Kidney (tissue), 14 donors: ENCODE data around the gene HS6ST1. TPM values are rescaled to one million over a fixed set of nuclear protein-coding genes. Genes with fewer than 3 reads are reported as not detected.

Experiments used
- DNase-seq, 5 donors: peaks; one replicate each; pipeline ENCODE4 v3.0.0-alpha.2; 2013 to 2020
- FAIRE-seq: peaks from 2 replicates; lab custom pipeline; 2012; peaks lifted over from hg19 to GRCh38; lab: Jason Lieb, UNC
- H3K27ac ChIP-seq, 2 donors: one replicate each; pipeline ENCODE4 v1.7.0; 2013; ENCODE audit warnings: low read depth in 2 of 2, low read length in 2 of 2, inconsistent platforms in 1 of 2
- H3K27me3 ChIP-seq: one replicate; pipeline ENCODE4 v1.7.1; 2013; ENCODE audit warnings: low read length, inconsistent platforms; ENCODE audit not compliant: control insufficient read depth, insufficient read depth
- H3K36me3 ChIP-seq, 3 donors: one replicate each; pipeline versions ENCODE4 v1.7.0 to v1.7.1; 2013; ENCODE audit warnings: low read length in 3 of 3, control low read depth in 1 of 3, inconsistent platforms in 1 of 3; ENCODE audit not compliant: insufficient read depth in 3 of 3, control insufficient read depth in 2 of 3
- H3K4me1 ChIP-seq, 3 donors: one replicate each; pipeline versions ENCODE4 v1.7.0 to v1.7.1; 2013; ENCODE audit warnings: low read length in 3 of 3, inconsistent platforms in 1 of 3, low read depth in 1 of 3; ENCODE audit not compliant: control insufficient read depth in 2 of 3, insufficient read depth in 2 of 3
- H3K4me3 ChIP-seq, 3 donors: one replicate each; pipeline versions ENCODE4 v1.7.0 to v1.8.1; 2013; ENCODE audit warnings: low read length in 3 of 3, control low read depth in 1 of 3, inconsistent platforms in 1 of 3
- H3K9ac ChIP-seq, 3 donors: one replicate each; pipeline versions ENCODE4 v1.7.0 to v1.7.1; 2013; ENCODE audit warnings: low read length in 3 of 3, control low read depth in 1 of 3, inconsistent platforms in 1 of 3
- H3K9me3 ChIP-seq, 3 donors: one replicate each; pipeline versions ENCODE4 v1.7.0 to v1.7.1; 2013; ENCODE audit warnings: low read length in 3 of 3, control low read depth in 1 of 3, inconsistent platforms in 1 of 3; ENCODE audit not compliant: control insufficient read depth in 2 of 3, insufficient read depth in 1 of 3
- intact Hi-C: fragments of 100-400 bp; cut with DNase I; formaldehyde crosslinking; loops from one replicate; pipeline ENCODE4 v1.11.1; 2022
- polyA plus RNA-seq: library from polyadenylated mRNA; stranded (reverse); fragments of 350-450 nt; fragmentation: Illumina TruSeq; extraction: RNeasy Lipid Tissue Mini Kit (QIAGEN cat#74804); gene quantifications from one replicate; pipeline ENCODE4 v1.2.3, GENCODE V29; 2014; ENCODE audit warnings: low read depth, low replicate concordance; ENCODE audit not compliant: insufficient read depth
- total RNA-seq: library from RNA; stranded (reverse); fragmentation: NEBNext Ultra II Directional; extraction: Animal tissue kit (Norgen Biotek cat#: 25700); gene quantifications from one replicate; pipeline ENCODE4 v1.2.1, GENCODE V29; 2021
- TF ChIP-seq, protein P1 (sequence below): IDR thresholded peaks from 3 replicates; pipeline ENCODE4 v1.5.1; 2012; ENCODE audit warnings: mild to moderate bottlenecking, moderate library complexity, borderline replicate concordance; ENCODE audit not compliant: insufficient read depth; ENCODE audit errors: extremely low read depth
- donor health status: control.
- donor health status: control.
- donor health status: control.
- donor health status: control.
- donor health status: control.
- donor health status: DM: yes; HTN: yes; CAD: no.
- donor health status: Normal renal cell carcinoma (clear cell type).

HS6ST1 gene
- total and polyA plus RNA-seq, 2 donors from 2014 or later = 49.6 to 73.9 TPM

DNA sequence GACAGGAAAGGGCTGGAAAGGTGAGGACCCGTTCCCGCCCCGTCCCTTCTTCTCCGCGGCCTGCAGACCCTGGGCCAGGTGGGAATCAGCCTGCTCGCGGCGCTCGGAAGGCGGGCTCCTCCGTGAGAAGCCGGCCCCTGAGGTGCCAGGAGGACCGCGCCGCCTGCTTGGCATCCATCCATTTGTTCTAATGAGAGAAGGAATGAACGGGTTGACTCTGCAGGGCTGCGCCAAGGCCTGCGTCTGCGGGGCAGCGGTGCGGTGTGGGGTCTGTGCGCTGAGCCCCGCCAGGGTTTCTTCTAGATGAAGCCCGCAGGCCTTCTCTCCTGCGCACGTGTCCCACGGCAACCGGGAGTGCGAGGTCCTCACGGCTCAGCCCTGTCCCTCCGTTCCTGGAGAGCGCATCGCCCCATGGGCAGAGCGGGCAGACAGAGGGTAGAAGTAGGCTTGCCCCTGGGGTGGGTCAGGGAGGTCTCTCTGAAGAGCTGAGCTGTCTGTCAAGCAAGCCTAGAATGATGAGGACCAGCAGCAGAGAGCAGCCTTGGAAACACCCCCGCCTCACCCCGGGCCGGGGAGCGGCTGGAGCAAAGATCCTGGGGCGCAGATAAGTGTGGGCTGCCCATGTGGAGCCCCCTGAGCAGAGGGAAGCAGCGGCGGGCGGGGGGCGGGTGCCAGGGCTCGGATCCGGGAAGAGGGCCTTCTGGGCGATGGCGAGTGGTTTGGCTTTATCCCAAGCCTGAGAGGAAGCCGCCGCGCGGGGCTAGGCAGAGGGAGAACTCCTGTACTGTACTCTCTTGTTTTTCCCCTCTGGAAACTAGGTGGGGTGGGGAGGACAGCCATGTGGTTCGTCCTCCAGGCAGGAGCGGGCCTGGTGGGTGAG, 27.9 kb upstream of the HS6ST1 start:
- peaks cover 0 to under 1% (median 0%) of the 10 kb centered on the region in 3 donors for H3K9me3 ChIP-seq
- peak overlapping the region in 1 of 2 donors; percentile 15 for H3K27ac ChIP-seq
- FAIRE-seq = no peak
- H3K4me3 ChIP-seq = no peak overlapping the region
- no peak overlapping the region for H3K9ac ChIP-seq
- no peaks in the 10 kb centered on the region for H3K27me3 ChIP-seq
- no peaks in the 10 kb centered on the region for H3K36me3 ChIP-seq
- H3K4me1 ChIP-seq = peaks cover 4 to 16% (median 14%) of the 10 kb centered on the region in 3 donors
- TF ChIP-seq, protein P1, sequence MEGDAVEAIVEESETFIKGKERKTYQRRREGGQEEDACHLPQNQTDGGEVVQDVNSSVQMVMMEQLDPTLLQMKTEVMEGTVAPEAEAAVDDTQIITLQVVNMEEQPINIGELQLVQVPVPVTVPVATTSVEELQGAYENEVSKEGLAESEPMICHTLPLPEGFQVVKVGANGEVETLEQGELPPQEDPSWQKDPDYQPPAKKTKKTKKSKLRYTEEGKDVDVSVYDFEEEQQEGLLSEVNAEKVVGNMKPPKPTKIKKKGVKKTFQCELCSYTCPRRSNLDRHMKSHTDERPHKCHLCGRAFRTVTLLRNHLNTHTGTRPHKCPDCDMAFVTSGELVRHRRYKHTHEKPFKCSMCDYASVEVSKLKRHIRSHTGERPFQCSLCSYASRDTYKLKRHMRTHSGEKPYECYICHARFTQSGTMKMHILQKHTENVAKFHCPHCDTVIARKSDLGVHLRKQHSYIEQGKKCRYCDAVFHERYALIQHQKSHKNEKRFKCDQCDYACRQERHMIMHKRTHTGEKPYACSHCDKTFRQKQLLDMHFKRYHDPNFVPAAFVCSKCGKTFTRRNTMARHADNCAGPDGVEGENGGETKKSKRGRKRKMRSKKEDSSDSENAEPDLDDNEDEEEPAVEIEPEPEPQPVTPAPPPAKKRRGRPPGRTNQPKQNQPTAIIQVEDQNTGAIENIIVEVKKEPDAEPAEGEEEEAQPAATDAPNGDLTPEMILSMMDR = no peak
- DNase-seq = peak in 1 of 5 donors; percentile 74
- intact Hi-C loops = no loop called here

DNA sequence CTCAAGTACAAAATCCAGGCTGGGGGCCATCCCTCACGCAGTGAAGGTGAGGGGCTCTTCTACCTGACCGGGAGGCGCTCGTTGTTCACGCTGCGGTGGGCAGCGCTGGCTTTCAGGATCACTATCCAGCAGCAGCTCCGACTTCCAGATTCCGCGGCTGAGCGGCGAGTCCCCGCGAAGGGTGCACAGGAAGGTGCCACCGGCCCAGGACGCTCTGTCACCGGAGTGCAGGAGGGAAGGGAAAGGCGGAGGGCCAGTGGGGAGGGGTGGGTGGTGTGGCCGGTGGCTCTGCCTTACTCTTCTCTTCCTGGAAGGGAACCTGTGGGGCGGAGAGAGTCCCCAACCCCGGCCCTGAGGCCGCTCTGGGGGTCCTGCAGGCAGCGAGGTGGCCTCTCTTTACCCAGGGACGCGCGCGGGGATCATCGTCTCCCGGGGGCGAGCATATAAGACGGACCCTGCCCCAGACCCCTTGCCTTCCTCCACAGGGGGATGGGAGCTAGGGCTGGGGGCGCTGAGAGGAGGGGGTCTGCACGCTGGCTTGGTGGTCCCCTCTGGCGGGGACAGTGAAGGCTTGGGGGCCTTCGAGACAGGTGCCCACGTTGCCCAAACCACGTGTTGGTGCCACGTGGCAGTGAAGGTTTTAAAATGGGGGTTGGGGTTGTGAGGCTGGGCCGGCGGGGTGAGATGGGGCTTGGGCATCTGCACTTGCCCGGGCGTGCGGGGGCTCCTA, 26.9 kb upstream of the HS6ST1 start:
- Histone ChIP-seq H3K27ac (no peak overlapping the region), H3K36me3 (no peaks in the 10 kb centered on the region), H3K27me3 (no peaks in the 10 kb centered on the region), H3K4me3 (no peak overlapping the region), H3K4me1 (peaks cover 4 to 16% (median 14%) of the 10 kb centered on the region in 3 donors), H3K9ac (no peak overlapping the region), H3K9me3 (no peaks in the 10 kb centered on the region)
- FAIRE-seq (no peak), DNase-seq (peak in 1 of 5 donors; percentile 71)
- intact Hi-C loops = no loop called here
- TF ChIP-seq, protein P1 = no peak

DNA sequence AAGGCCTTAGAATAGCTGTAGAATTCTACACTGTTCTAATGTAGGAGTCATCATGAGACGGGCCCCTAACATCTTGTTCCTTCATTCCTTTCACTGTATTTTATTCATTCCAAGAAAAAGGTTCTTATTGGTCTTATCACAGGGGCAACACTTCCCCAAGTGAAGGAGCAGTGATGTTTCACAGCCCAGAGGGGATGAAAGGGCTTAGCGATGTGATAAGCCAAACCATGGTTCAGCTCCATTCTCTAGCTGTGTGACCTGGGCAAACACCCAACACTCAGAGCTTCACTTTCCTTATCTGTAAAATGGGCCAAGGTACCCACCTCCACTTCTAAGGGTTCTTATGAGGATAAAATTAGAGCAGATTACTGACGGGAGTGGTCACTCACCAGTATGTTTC, 25.4 kb upstream of the HS6ST1 start:
- Histone ChIP-seq H3K4me1 (peaks cover 4 to 16% (median 14%) of the 10 kb centered on the region in 3 donors), H3K27ac (no peak overlapping the region), H3K27me3 (no peaks in the 10 kb centered on the region), H3K36me3 (no peaks in the 10 kb centered on the region), H3K9ac (no peak overlapping the region), H3K4me3 (no peak overlapping the region), H3K9me3 (no peaks in the 10 kb centered on the region)
- DNase-seq (no peak), FAIRE-seq (no peak)
- TF ChIP-seq, protein P1 = no peak
- intact Hi-C loops = no loop called here
